ENCODE results near the gene ELN.

The ELN gene

DNA sequence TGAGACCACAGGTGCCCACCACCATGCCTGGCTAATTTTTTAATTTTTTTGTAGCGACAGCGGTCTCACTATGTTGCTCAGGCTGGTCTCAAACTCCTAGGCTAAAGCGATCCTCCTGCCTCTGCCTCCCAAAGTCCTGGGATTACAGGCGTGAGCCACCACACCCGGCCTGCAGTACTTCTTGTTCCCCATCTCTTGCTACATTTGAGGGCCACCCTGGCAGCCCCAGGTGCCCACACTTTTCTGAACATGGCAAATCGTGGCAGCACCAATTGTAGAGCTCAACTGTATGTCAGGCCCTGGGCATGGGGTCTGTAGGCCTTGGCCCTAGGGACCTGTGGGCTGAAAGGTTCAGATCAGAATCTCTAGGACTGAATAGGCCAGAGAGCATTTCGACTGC, 30.5 kb downstream of the ELN start:
- no peak for DNase-seq (ENCODE audit: low read depth, low spot score)
- TF ChIP-seq, protein P1, sequence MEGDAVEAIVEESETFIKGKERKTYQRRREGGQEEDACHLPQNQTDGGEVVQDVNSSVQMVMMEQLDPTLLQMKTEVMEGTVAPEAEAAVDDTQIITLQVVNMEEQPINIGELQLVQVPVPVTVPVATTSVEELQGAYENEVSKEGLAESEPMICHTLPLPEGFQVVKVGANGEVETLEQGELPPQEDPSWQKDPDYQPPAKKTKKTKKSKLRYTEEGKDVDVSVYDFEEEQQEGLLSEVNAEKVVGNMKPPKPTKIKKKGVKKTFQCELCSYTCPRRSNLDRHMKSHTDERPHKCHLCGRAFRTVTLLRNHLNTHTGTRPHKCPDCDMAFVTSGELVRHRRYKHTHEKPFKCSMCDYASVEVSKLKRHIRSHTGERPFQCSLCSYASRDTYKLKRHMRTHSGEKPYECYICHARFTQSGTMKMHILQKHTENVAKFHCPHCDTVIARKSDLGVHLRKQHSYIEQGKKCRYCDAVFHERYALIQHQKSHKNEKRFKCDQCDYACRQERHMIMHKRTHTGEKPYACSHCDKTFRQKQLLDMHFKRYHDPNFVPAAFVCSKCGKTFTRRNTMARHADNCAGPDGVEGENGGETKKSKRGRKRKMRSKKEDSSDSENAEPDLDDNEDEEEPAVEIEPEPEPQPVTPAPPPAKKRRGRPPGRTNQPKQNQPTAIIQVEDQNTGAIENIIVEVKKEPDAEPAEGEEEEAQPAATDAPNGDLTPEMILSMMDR (IDR thresholded peaks at IDR 0.05; ENCODE audit: low read depth, low read length) = no peak
- in situ Hi-C loops (cut with HindIII; ENCODE audit: low sequenced_read_pairs) = no loop called here
- H3K4me3 ChIP-seq (ENCODE audit: low read depth, low read length) = no peak overlapping the region

DNA sequence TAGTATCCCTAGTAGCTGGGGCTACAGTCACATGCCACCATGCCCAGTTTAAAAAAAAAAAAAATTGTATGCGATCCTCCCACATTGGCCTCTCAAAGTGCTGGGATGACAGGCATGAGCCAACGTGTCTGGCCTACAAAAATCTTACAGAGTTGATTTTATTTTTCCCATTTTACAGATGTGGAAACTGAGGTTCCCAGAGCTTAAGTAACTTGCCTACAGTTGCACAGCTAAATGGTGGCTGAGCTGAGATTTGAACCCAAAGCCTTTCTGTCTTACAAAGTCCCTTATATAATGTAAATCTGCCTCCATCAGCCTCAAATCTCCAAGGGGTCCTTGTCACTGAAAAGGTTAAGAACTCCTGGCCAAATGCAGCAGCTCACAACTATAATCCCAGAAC, 31.1 kb downstream of the ELN start:
- H3K4me3 ChIP-seq (ENCODE audit: low read depth, low read length) = no peak overlapping the region
- TF ChIP-seq, protein P1 (IDR thresholded peaks at IDR 0.05; ENCODE audit: low read depth, low read length) = no peak
- in situ Hi-C loops (cut with HindIII; ENCODE audit: low sequenced_read_pairs) = no loop called here
- DNase-seq (ENCODE audit: low read depth, low spot score) = no peak

DNA sequence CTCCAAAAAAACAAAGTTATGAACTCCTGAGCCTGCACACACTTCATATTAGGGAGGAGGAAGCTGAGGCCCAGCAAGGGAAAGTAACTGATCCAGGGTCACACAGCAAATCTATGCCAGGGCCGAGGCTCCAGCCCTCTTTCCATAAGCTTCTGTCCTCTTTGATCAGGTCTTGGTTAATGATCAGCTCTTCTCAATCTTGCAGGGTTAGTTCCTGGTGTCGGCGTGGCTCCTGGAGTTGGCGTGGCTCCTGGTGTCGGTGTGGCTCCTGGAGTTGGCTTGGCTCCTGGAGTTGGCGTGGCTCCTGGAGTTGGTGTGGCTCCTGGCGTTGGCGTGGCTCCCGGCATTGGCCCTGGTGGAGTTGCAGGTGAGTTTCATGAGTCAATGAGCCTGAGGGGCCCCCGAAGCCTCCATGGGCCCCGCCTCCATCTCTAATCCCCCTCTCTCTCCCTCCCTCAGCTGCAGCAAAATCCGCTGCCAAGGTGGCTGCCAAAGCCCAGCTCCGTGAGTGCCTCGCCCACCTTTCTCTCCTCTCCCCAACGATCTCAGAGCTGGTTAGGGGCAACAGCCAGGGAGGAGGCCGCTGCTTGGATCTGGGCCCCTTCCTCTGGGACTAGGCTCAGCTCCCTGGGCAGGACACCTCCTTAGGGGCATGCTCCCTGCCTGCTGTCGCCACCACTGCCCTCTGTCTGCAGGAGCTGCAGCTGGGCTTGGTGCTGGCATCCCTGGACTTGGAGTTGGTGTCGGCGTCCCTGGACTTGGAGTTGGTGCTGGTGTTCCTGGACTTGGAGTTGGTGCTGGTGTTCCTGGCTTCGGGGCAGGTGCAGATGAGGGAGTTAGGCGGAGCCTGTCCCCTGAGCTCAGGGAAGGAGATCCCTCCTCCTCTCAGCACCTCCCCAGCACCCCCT, 32.0 kb downstream of the ELN start:
- H3K4me3 ChIP-seq (ENCODE audit: low read depth, low read length) = no peak overlapping the region
- in situ Hi-C loops (cut with HindIII; ENCODE audit: low sequenced_read_pairs) = no loop called here
- DNase-seq (ENCODE audit: low read depth, low spot score) = no peak
- TF ChIP-seq, protein P1 (IDR thresholded peaks at IDR 0.05; ENCODE audit: low read depth, low read length) = peak; percentile 3

DNA sequence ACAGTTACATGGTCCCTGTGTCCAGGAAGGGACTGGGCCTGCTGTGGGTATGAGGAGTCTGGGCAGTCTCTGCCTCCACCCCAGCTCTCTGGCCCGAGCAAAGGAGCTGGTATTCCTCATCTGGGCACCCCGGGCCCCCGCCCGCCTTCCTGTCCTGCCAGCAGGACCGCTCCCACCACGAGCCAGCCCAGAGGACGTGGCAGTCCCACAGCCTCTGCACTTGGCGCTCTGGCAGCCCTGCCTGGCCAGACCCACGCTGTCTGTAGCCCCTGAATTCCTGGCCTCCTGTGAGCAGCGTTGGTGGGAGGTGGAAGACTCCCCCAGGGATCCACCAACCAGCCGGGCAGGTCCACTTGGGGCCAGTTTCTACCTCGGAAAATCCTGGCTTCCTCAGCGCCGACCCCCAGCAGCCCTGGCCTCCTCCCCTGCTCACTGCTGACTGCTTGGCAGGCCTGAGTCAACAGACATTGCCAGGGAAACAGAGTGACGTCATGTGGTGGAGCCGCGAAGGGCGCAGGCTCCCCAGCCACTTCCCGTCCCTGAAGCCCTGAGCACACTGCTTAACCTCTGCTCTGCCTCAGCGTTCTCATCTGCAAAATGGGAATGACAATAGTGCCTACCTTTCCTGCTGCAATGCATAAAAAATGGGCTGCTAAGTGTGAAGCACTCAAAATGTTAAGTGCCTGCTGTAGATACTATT, 34.0 kb downstream of the ELN start:
- in situ Hi-C loops (cut with HindIII; ENCODE audit: low sequenced_read_pairs) = no loop called here
- DNase-seq (ENCODE audit: low read depth, low spot score) = peak; percentile 96
- TF ChIP-seq, protein P1 (IDR thresholded peaks at IDR 0.05; ENCODE audit: low read depth, low read length) = no peak
- H3K4me3 ChIP-seq (ENCODE audit: low read depth, low read length) = peak overlapping the region; percentile 20

DNA sequence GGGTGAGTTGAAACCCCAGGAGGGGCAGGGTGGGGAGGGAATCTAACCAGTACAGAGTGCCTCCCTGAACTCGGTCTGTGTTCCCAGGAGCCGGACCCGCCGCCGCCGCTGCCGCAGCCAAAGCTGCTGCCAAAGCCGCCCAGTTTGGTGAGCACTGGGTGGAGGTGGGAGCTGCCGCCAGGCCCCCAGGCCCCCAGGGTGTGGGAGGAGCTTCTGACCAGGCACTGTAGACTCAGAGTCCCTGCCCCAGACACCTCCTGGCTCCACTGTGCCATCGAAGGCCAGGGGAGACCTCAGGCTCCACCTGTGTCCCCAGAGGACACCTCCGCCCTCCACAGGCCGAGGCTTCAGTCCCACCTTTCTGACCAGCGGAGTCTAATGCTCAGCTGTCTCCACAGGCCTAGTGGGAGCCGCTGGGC, 35.3 kb downstream of the ELN start:
- no peak for DNase-seq (ENCODE audit: low read depth, low spot score)
- in situ Hi-C loops (cut with HindIII; ENCODE audit: low sequenced_read_pairs) = no loop called here
- TF ChIP-seq, protein P1 (IDR thresholded peaks at IDR 0.05; ENCODE audit: low read depth, low read length) = no peak
- no peak overlapping the region for H3K4me3 ChIP-seq (ENCODE audit: low read depth, low read length)

DNA sequence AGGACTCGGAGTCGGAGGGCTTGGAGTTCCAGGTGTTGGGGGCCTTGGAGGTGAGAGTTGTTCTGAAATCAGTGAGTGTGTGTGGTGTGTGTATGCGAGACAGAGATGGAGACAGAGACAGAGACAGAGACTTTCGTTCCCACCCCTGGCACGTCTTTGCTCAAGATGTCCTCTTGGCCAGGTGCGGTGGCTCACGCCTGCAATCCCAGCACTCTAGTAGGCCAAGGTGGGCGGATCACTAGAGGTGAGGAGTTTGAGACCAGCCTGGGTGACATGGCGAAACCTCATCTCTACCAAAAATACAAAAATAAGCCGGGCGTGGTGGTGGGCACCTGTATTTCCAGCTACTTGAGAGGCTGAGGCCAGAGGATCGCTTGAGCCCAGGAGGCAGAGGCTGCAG, 35.7 kb downstream of the ELN start:
- no peak for DNase-seq (ENCODE audit: low read depth, low spot score)
- TF ChIP-seq, protein P1 (IDR thresholded peaks at IDR 0.05; ENCODE audit: low read depth, low read length) = no peak
- in situ Hi-C loops (cut with HindIII; ENCODE audit: low sequenced_read_pairs) = no loop called here
- H3K4me3 ChIP-seq (ENCODE audit: low read depth, low read length) = no peak overlapping the region

Measured in astrocyte of the spinal cord (primary cell).